Measurements from ENCODE around the gene FLT3LG.

The FLT3LG gene

GRCh38 chr19:49497047-49497788 is 23.2 kb downstream of the FLT3LG start:
- Histone ChIP-seq H3K27ac (ENCODE audit: low read length) (peak overlapping the region; percentile 71), H3K27me3 (ENCODE audit: low read depth, low read length) (no peaks in the 10 kb centered on the region), H3K79me2 (ENCODE audit: low read length) (peaks cover 33% of the 10 kb centered on the region), H2AFZ (ENCODE audit: low read depth, low read length) (no peak overlapping the region), H3K4me3 (ENCODE audit: low read length) (peak overlapping the region; percentile 83), H3K4me1 (ENCODE audit: low read length) (peaks cover 46% of the 10 kb centered on the region), H3K4me2 (ENCODE audit: low read length) (peak overlapping the region; percentile 95), H3K36me3 (replicated peaks; ENCODE audit: low read depth, low read length) (peaks cover 53% of the 10 kb centered on the region), H4K20me1 (ENCODE audit: insufficient read depth, low read length) (peaks cover 29% of the 10 kb centered on the region), H3K9me3 (ENCODE audit: insufficient read depth, low read length) (no peaks in the 10 kb centered on the region), H3K9ac (ENCODE audit: low read length) (peak overlapping the region; percentile 100)
- TF ChIP-seq EZH2phosphoT487 (IDR thresholded peaks at IDR 0.05; ENCODE audit: low read depth), result no peak
- TF ChIP-seq CTCF (IDR thresholded peaks at IDR 0.05; ENCODE audit: low read depth, low read length), result no peak

GRCh38 chr19:49497789-49498103 is 23.7 kb downstream of the FLT3LG start:
- Histone ChIP-seq H3K4me2 (ENCODE audit: low read length) (peak overlapping the region; percentile 95), H3K27me3 (ENCODE audit: low read depth, low read length) (no peaks in the 10 kb centered on the region), H2AFZ (ENCODE audit: low read depth, low read length) (no peak overlapping the region), H4K20me1 (ENCODE audit: insufficient read depth, low read length) (peaks cover 29% of the 10 kb centered on the region), H3K79me2 (ENCODE audit: low read length) (peaks cover 33% of the 10 kb centered on the region), H3K27ac (ENCODE audit: low read length) (peak overlapping the region; percentile 71), H3K9ac (ENCODE audit: low read length) (peak overlapping the region; percentile 100), H3K4me3 (ENCODE audit: low read length) (peak overlapping the region; percentile 83), H3K9me3 (ENCODE audit: insufficient read depth, low read length) (no peaks in the 10 kb centered on the region), H3K36me3 (replicated peaks; ENCODE audit: low read depth, low read length) (peaks cover 47% of the 10 kb centered on the region), H3K4me1 (ENCODE audit: low read length) (peaks cover 46% of the 10 kb centered on the region)
- TF ChIP-seq CTCF (IDR thresholded peaks at IDR 0.05; ENCODE audit: low read depth, low read length) (no peak), EZH2phosphoT487 (IDR thresholded peaks at IDR 0.05; ENCODE audit: low read depth) (no peak)

GRCh38 chr19:49498475-49498874 is 24.5 kb downstream of the FLT3LG start:
- Histone ChIP-seq H3K27ac (ENCODE audit: low read length) (no peak overlapping the region), H3K9me3 (ENCODE audit: insufficient read depth, low read length) (no peaks in the 10 kb centered on the region), H3K9ac (ENCODE audit: low read length) (no peak overlapping the region), H2AFZ (ENCODE audit: low read depth, low read length) (no peak overlapping the region), H4K20me1 (ENCODE audit: insufficient read depth, low read length) (peaks cover 29% of the 10 kb centered on the region), H3K36me3 (replicated peaks; ENCODE audit: low read depth, low read length) (peaks cover 41% of the 10 kb centered on the region), H3K4me2 (ENCODE audit: low read length) (peak overlapping the region; percentile 95), H3K4me3 (ENCODE audit: low read length) (0 out of 2 replicates have a peak overlapping the region, but pooled peaks have one; percentile 83), H3K4me1 (ENCODE audit: low read length) (peaks cover 46% of the 10 kb centered on the region), H3K27me3 (ENCODE audit: low read depth, low read length) (no peaks in the 10 kb centered on the region), H3K79me2 (ENCODE audit: low read length) (peaks cover 33% of the 10 kb centered on the region)
- TF ChIP-seq EZH2phosphoT487 (IDR thresholded peaks at IDR 0.05; ENCODE audit: low read depth) (no peak), CTCF (IDR thresholded peaks at IDR 0.05; ENCODE audit: low read depth, low read length) (no peak)

DNA sequence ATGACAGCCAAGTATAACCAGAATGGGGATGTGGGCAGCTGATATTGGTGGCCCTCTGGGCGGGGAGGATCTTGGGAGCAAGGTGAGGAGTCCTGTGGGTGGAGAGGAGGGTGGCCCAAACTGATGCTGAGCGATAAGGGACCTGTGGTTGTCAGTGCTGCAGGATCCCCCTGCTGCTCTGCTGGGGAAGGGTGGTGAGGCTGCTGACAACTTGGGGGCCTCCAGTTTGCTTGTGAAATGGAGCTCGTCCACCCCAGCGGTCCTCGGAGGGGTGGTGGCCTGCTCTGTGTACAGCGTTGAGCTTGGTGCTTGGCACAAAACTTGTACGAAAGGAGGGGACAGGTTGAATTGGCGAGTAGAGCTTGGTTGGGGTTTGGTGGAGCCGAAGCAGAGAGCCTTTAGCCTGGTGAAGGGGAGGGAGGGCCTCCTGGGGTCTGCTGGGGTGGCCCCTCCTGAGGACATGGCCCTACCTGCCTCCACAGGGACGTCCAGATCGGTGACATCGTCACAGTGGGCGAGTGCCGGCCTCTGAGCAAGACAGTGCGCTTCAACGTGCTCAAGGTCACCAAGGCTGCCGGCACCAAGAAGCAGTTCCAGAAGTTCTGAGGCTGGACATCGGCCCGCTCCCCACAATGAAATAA is 25.1 kb downstream of the FLT3LG start:
- no peak overlapping the region for H3K4me3 ChIP-seq (ENCODE audit: low read length)
- H3K9ac ChIP-seq (ENCODE audit: low read length), result no peak overlapping the region
- no peak overlapping the region for H3K27ac ChIP-seq (ENCODE audit: low read length)

More for the DNA sequence above, 25.1 kb downstream of the FLT3LG start:
- H3K79me2 ChIP-seq (ENCODE audit: low read length), result peaks cover 33% of the 10 kb centered on the region
- H3K4me2 ChIP-seq (ENCODE audit: low read length), result peak overlapping the region; percentile 95
- TF ChIP-seq EZH2phosphoT487 (IDR thresholded peaks at IDR 0.05; ENCODE audit: low read depth), result no peak
- TF ChIP-seq CTCF (IDR thresholded peaks at IDR 0.05; ENCODE audit: low read depth, low read length), result no peak
- no peaks in the 10 kb centered on the region for H3K27me3 ChIP-seq (ENCODE audit: low read depth, low read length)
- peaks cover 29% of the 10 kb centered on the region for H4K20me1 ChIP-seq (ENCODE audit: insufficient read depth, low read length)
- no peaks in the 10 kb centered on the region for H3K9me3 ChIP-seq (ENCODE audit: insufficient read depth, low read length)
- peaks cover 46% of the 10 kb centered on the region for H3K4me1 ChIP-seq (ENCODE audit: low read length)
- no peak overlapping the region for H2AFZ ChIP-seq (ENCODE audit: low read depth, low read length)
- H3K36me3 ChIP-seq (replicated peaks; ENCODE audit: low read depth, low read length), result peaks cover 40% of the 10 kb centered on the region

Measured in OCI-LY3 (cell line).